Activated naive CD4-positive, alpha-beta T cell treated with anti-CD3 and anti-CD28 coated beads, Interleukin-2, amount 50 U/mL, for 72 hours (primary cell): ENCODE data around the gene POC5. TPM values are rescaled to one million over a fixed set of nuclear protein-coding genes. Genes with fewer than 3 reads are reported as not detected.

Experiments used
- ATAC-seq, 2 donors: fragments of 150-1000 bp; cut with Tn5 transposase; 2 replicates each; pipeline ENCODE4 v1.10.0; 2021; ENCODE audit warnings: mild to moderate bottlenecking in 2 of 2, moderate library complexity in 2 of 2
- DNase-seq, 2 donors: peaks; one replicate each; pipeline ENCODE4 v3.0.0; 2021 to 2022; ENCODE audit warnings: low spot score in 2 of 2
- H3K27ac Mint-ChIP-seq, 2 donors: one replicate each; pipeline ENCODE4 v1.8.0; 2022; ENCODE audit warnings: mild to moderate bottlenecking in 2 of 2, mixed read lengths in 2 of 2
- H3K36me3 Mint-ChIP-seq, 2 donors: one replicate each; pipeline ENCODE4 v1.8.0; 2022; ENCODE audit warnings: mixed read lengths in 2 of 2
- H3K9me3 Mint-ChIP-seq, 2 donors: one replicate each; pipeline ENCODE4 v1.8.0; 2022; ENCODE audit warnings: mixed read lengths in 2 of 2
- total RNA-seq, 2 donors: library from RNA; stranded (reverse); gene quantifications; one replicate each; pipeline ENCODE4 v1.2.3, GENCODE V29; 2022

Gene POC5
- total RNA-seq, 2 donors from 2014 or later, result 12.5 to 17.2 TPM

DNA sequence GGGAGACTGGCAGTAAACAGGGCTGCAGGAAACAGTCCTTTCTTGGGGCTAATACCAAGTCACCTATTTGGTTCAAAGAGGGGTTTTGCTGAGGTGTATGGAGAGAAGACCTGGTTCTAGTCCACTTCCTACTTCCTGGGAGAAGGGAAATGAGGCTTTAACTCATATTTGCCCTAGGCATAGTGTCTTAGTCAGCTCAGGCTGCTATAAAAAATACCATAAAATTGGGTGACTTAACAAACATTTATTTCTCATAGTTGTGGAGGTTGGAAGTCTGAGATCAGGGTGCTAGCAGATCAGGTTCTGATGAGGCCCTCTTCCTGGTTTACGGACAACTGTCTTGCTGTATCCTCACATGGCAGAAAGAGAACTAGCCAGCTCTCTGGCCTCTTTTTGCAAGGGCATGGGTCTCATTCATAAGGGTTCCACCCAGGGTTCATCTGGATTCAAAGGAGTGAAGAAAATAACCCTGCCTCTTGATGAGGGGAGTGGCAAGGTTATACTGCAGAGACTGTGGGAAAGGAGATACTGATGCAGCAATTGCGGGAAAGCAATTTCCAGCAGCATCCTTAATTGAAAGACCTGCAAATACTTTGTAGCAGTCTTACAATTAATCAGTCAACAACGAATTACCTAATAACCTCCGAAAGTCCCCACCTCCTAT lies 65.5 kb downstream of the POC5 start:
- ATAC-seq (no peak), DNase-seq (no peak)
- Mint-ChIP-seq H3K27ac (no peak overlapping the region), H3K36me3 (no peaks in the 10 kb centered on the region), H3K9me3 (peaks cover 0 to 12% of the 10 kb centered on the region in 2 donors)

DNA sequence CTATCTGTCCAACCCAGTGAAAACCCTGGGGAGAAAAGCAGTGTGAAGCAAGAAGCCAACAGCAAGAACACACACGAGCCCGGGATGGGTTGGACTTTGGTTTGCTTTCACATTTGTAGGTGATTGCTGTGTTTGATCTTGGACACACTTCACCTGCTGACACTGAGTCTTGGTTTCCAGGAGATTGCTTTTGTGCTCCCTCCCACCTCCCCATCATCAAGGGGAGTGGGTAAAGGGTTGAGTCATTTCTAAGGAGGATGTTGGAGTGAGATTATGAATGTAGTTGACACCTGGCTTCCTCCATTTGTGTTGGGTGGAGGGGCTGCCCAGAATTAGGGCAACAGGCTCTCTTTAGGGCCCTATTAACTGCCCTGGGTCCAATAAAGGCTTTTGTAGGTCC lies 68.5 kb downstream of the POC5 start:
- Mint-ChIP-seq H3K9me3 (peaks cover 0 to 12% of the 10 kb centered on the region in 2 donors), H3K36me3 (no peaks in the 10 kb centered on the region), H3K27ac (peak overlapping the region in 1 of 2 donors; percentile 82)
- ATAC-seq (peak; percentile 77 to 100), DNase-seq (peak in 1 of 2 donors; percentile 21)

DNA sequence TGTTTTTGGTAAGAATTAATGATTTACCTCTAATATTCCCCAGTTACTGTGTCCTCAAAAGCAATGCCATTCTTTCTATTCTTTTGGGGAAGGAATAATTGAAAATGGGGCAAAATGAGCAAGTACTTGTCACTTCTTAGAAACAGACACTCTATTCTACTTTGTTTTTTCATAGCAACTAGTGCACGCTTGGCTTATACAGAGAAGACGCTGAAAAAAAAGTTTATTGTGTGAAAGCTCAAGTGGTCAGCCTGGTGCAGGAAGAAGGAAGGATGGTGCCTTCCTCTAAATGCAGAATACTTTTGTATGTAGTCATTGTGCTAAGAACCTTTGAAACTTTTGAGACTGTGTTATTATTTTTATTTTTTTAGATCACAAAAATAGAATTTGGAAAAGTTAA lies 76.4 kb downstream of the POC5 start:
- no peak for DNase-seq
- Mint-ChIP-seq H3K36me3 (no peaks in the 10 kb centered on the region), H3K27ac (no peak overlapping the region), H3K9me3 (no peaks in the 10 kb centered on the region)
- no peak for ATAC-seq

- ATAC-seq (no peak), DNase-seq (no peak)
- Mint-ChIP-seq H3K27ac (no peak overlapping the region), H3K36me3 (no peaks in the 10 kb centered on the region), H3K9me3 (no peaks in the 10 kb centered on the region)
Observed at GRCh38 chr5:75640395-75640794, 76.8 kb downstream of the POC5 start.

DNA sequence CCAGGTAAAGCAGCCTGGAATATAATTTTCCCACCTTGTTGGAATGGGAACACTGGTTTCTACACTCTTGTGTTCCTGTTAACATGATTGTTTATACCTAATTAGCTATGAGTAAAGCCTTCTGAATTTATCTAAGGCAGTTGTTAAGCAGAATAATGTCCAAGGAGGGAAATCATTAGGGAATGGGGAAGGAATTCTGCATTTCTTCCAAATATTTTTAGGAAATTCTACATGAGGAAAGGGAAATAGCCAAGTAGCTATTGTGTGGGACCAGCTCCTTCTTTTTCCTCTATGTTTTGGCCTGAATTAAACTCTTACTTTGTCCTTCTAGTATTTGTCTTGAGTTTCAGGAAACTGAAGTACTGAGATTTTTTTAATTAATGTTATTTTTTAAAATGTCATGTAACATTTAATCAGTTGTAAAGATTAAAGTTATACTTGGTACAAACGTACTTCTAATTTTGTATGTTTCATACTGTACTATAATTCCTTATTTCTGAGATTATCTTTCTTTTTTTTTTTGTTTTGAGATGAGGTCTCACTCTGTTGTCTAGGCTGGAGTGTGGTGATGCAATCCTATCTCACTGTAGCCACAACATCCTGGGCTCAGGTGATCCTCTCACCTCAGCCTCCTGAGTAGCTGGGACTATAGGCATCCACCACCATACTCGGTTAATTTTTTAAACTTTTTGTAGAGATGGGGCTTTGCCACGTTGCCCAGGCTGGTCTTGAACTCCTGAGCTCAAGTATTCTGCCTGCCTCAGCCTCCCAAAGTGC lies 77.5 kb downstream of the POC5 start:
- DNase-seq (no peak), ATAC-seq (no peak)
- no peaks in the 10 kb centered on the region for H3K36me3 Mint-ChIP-seq
- H3K27ac Mint-ChIP-seq, result no peak overlapping the region
- H3K9me3 Mint-ChIP-seq, result no peaks in the 10 kb centered on the region

DNA sequence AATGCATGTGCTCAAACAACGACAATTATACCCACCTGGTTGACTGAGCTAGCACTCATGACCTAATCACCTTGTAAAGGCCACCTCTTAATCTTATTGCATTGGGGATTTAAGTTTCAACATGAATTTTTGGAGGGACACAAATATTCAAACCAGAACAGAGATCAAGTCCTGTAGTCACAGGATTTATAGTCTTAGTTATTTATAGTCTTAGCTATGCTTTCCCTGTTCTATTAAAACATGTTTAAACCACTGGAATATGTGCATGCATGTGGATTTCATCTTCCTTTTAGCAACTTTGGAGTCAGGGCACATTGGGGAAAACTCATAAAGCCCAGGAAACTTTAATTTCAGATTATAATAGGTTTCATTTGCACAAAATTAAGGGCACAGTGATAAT lies 79.3 kb downstream of the POC5 start:
- no peak for ATAC-seq
- DNase-seq, result no peak
- Mint-ChIP-seq H3K36me3 (peaks cover 0 to 6% of the 10 kb centered on the region in 2 donors), H3K9me3 (no peaks in the 10 kb centered on the region), H3K27ac (no peak overlapping the region)

DNA sequence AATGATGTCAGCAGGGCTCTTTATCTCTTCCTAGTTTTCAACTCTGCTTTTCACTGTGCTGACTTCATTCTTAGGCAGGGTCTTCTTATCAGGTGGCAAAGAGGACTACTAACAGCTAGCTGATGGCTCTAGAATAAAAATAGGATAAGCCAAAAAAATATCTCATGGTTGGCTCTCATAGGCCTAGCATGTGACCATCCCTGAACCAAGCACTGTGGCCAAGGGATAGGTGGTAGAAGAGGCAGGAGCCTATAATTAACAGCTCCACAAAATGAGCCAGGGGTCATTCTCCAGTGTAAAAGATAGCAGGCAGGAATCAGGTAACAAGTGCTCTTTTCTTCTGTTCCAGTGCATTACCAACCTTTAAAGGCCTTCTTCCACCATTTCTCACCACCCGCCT lies 84.9 kb downstream of the POC5 start:
- Mint-ChIP-seq H3K9me3 (no peaks in the 10 kb centered on the region), H3K36me3 (peaks cover 0 to 6% of the 10 kb centered on the region in 2 donors), H3K27ac (no peak overlapping the region)

GRCh38 chr5:75630875-75631274 lies 86.4 kb downstream of the POC5 start:
- no peak overlapping the region for H3K27ac Mint-ChIP-seq
- ATAC-seq (no peak), DNase-seq (no peak)
- peaks cover 0 to 6% of the 10 kb centered on the region in 2 donors for H3K36me3 Mint-ChIP-seq
- no peaks in the 10 kb centered on the region for H3K9me3 Mint-ChIP-seq

More for the DNA sequence above, 84.9 kb downstream of the POC5 start:
- ATAC-seq (no peak), DNase-seq (no peak)

DNA sequence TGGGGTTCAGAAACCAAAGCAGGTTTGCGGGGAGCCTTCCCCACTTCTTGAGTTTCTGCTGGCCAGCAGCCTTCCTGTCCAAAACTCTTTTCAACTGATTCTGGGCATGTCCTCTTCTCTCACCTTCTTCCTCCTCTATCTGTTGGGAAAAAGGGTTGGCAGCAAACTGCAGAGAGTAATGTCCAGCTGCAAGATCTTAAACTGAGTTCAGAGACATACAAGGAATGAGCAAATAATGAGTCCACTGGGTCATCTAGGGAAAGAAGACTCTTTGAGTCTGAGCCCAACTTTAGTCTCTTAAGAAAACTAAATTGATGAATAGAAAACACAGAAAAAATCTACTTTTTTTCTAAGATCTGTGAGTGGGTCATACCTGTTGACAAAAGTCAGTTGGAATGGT lies 89.4 kb downstream of the POC5 start:
- no peaks in the 10 kb centered on the region for H3K36me3 Mint-ChIP-seq
- DNase-seq (no peak), ATAC-seq (no peak)
- H3K27ac Mint-ChIP-seq, result no peak overlapping the region
- H3K9me3 Mint-ChIP-seq, result no peaks in the 10 kb centered on the region

- ATAC-seq (no peak), DNase-seq (no peak)
- no peaks in the 10 kb centered on the region for H3K36me3 Mint-ChIP-seq
- no peaks in the 10 kb centered on the region for H3K9me3 Mint-ChIP-seq
- no peak overlapping the region for H3K27ac Mint-ChIP-seq
Observed at GRCh38 chr5:75626959-75627358, 90.3 kb downstream of the POC5 start.

Other genes with a start within 250 kb of the POC5 start
- 10 to 100 TPM; 30.3 to 32.5 TPM for gene CERT1, start 205.8 kb downstream of the POC5 start, total RNA-seq
- 10 to 100 TPM; 35.4 to 44.7 TPM for gene POLK, start 205.5 kb downstream of the POC5 start, total RNA-seq
- gene ANKDD1B, start 106.0 kb downstream of the POC5 start, total RNA-seq, result under 1 TPM in 1 of 2 donors, not detected in 1; 0.19 TPM